H1 (cell line): ENCODE measurements around the gene NRP2. TPM values are rescaled to one million over a fixed set of nuclear protein-coding genes. Genes with fewer than 3 reads are reported as not detected.

ENCODE experiments used
- POLR2A ChIP-seq, 2 experiments: IDR thresholded peaks; 1 replicate in 1 of 2; 2 replicates in 1 of 2; pipeline ENCODE4 v1.6.1; 2011; ENCODE audit warnings: low read depth in 2 of 2, low read length in 2 of 2, mild to moderate bottlenecking in 2 of 2; ENCODE audit errors: control extremely low read depth in 1 of 2
- POU5F1 ChIP-seq: IDR thresholded peaks from 2 replicates; pipeline ENCODE4 v1.6.1; 2011; ENCODE audit warnings: low read depth, mild to moderate bottlenecking, low read length, moderate library complexity
- RXRA ChIP-seq: IDR thresholded peaks from 2 replicates; pipeline ENCODE4 v1.6.1; 2011; ENCODE audit warnings: low read depth, mild to moderate bottlenecking, low read length, moderate library complexity; ENCODE audit not compliant: insufficient read depth
- polyA plus RNA-seq, 7 experiments: library from polyadenylated mRNA; depleted of rRNA in 3 of 7; stranded (reverse) in 5 of 7; unstranded in 2 of 7; fragments of >200 nt in 5 of 7; fragments of 200-250 nt in 2 of 7; gene quantifications; 1 replicate in 5 of 7; 2 replicates in 1 of 7; 4 replicates in 1 of 7; pipeline versions ENCODE4 v1.2.1 to v1.2.3, GENCODE V29; 2011 to 2013; ENCODE audit warnings: missing spikeins in 2 of 7, mixed read lengths in 2 of 7
- total RNA-seq: library from RNA; stranded (reverse); fragmentation: NEBNext Ultra II Directional; extraction: Animal tissue kit (Norgen Biotek cat#: 25700); gene quantifications from 2 replicates; pipeline ENCODE4 v1.2.1, GENCODE V29; 2021

Gene NRP2
- total and polyA plus RNA-seq, 2 of the 8 experiments (the other 6 are each of a cell fraction or from before 2014, with no cell fraction given) = 32.0 to 37.8 TPM

DNA sequence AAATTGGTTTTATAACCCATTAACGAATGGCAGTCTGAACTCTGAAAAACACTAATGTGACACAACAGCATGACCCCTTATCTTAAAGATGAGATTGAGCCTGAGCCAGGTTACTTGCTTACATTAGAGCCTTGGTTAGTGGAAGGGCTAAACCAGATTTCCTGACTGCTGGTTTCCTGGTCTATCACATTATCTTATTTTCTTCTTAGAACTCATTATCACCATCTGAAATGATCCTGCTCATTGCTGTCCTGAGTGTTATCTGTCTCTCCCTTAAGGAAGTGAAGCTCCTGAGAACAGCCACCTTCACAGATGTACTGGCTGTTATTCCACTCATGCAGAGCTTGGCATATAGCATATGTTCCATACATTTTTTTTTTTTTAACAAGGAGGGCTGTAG is 9.0 kb upstream of the NRP2 start (continued):
- TF ChIP-seq RXRA = no peak
- TF ChIP-seq POLR2A (IDR thresholded peaks at IDR 0.05; ENCODE audit: control extremely low read depth in 1 of 2, low read depth in 2 of 2, low read length in 2 of 2) = no peak
- no peak for TF ChIP-seq POU5F1
